GM19025 (cell line): Measurements from ENCODE around the gene BTBD9.
"Not testable (repeated sequence)": the region's sequence is repeated elsewhere in the genome, so short reads cannot be mapped to it uniquely, and the experiment has no call there.

Source experiments
- ATAC-seq: cut with Tn5 transposase; IDR thresholded peaks from one replicate; pipeline ENCODE4 v1.9.1; 2021; ENCODE audit warnings: mild to moderate bottlenecking, low read depth, moderate library complexity; ENCODE audit not compliant: unreplicated experiment

Gene BTBD9

GRCh38 chr6:38142178-38142902 lies 497.4 kb downstream of the BTBD9 start:
- ATAC-seq, result no peak

- no peak for ATAC-seq
Measured at GRCh38 chr6:38141716-38142115, 498.0 kb downstream of the BTBD9 start.

GRCh38 chr6:38141085-38141484 lies 498.6 kb downstream of the BTBD9 start:
- ATAC-seq, result no peak

- ATAC-seq, result no peak
Measured at GRCh38 chr6:38138374-38138773, 501.4 kb downstream of the BTBD9 start.

- ATAC-seq, result no peak
Measured at GRCh38 chr6:38137608-38138265, 502.0 kb downstream of the BTBD9 start.

GRCh38 chr6:38136547-38136946 lies 503.2 kb downstream of the BTBD9 start:
- ATAC-seq, result no peak

- no peak for ATAC-seq
Measured at GRCh38 chr6:38134704-38135088, 505.0 kb downstream of the BTBD9 start.

GRCh38 chr6:38133932-38134703 lies 505.6 kb downstream of the BTBD9 start:
- ATAC-seq, result no peak

- no peak for ATAC-seq
Measured at GRCh38 chr6:38131527-38131965, 508.2 kb downstream of the BTBD9 start.

GRCh38 chr6:38127284-38127683 lies 512.4 kb downstream of the BTBD9 start:
- no peak for ATAC-seq

- ATAC-seq, result not testable (repeated sequence)
Measured at GRCh38 chr6:38124224-38124926, 515.4 kb downstream of the BTBD9 start.

GRCh38 chr6:38119516-38119915 lies 520.2 kb downstream of the BTBD9 start:
- no peak for ATAC-seq

GRCh38 chr6:38118791-38119365 lies 520.9 kb downstream of the BTBD9 start:
- ATAC-seq, result no peak
